Activated naive CD4-positive, alpha-beta T cell treated with anti-CD3 and anti-CD28 coated beads for 36 hours (primary cell): ENCODE data around the gene PRKCE. TPM values are rescaled to one million over a fixed set of nuclear protein-coding genes. Genes with fewer than 3 reads are reported as not detected.

Source experiments
- CTCF ChIA-PET: fragments of 350-600 bp; sonication (Branson Sonifier 250); formaldehyde crosslinking; loops from one replicate; lab custom pipeline; 2021; ENCODE audit warnings: antibody characterized with exemption; lab: Charles Lee
- DNase-seq: peaks from one replicate; pipeline ENCODE4 v3.0.0-alpha.2; 2020
- H3K27ac Mint-ChIP-seq: one replicate; pipeline ENCODE4 v1.8.0; 2021; ENCODE audit warnings: mild to moderate bottlenecking, mixed read lengths
- H3K27me3 Mint-ChIP-seq: one replicate; pipeline ENCODE4 v1.8.0; 2021; ENCODE audit warnings: low read depth, mixed read lengths
- H3K36me3 Mint-ChIP-seq: one replicate; pipeline ENCODE4 v1.8.0; 2021; ENCODE audit warnings: low read depth, mixed read lengths
- H3K4me1 Mint-ChIP-seq: one replicate; pipeline ENCODE4 v1.8.0; 2021; ENCODE audit warnings: low read depth, mixed read lengths
- H3K4me3 Mint-ChIP-seq: one replicate; pipeline ENCODE4 v1.8.0; 2021; ENCODE audit warnings: mild to moderate bottlenecking, moderate library complexity, mixed read lengths
- H3K9me3 Mint-ChIP-seq: one replicate; pipeline ENCODE4 v1.8.0; 2021; ENCODE audit warnings: mixed read lengths
- intact Hi-C: fragments of 100-400 bp; cut with micrococcal nuclease; formaldehyde crosslinking; loops from one replicate; pipeline ENCODE4 v1.15.1; 2023
- total RNA-seq, 2 experiments: library from RNA; stranded (reverse); gene quantifications; one replicate each; pipeline ENCODE4 v1.2.3, GENCODE V29; 2021

PRKCE gene
- total RNA-seq, 2 experiments from 2014 or later, result 9.4 to 10.6 TPM

- H3K27me3 Mint-ChIP-seq, result no peaks in the 10 kb centered on the region
- H3K36me3 Mint-ChIP-seq, result no peaks in the 10 kb centered on the region
- CTCF ChIA-PET, result interaction anchor here (0.8 kb wide), 1 partner anchor 1302 kb away, joined by 3 read pairs; no protein-coding TSS in a partner anchor
- H3K4me3 Mint-ChIP-seq, result no peak overlapping the region
- no peak for DNase-seq
- no peak overlapping the region for H3K27ac Mint-ChIP-seq
- intact Hi-C loops, result no loop called here
- H3K9me3 Mint-ChIP-seq, result no peaks in the 10 kb centered on the region
- no peaks in the 10 kb centered on the region for H3K4me1 Mint-ChIP-seq
Observed at GRCh38 chr2:46119453-46119852, 468.0 kb downstream of the PRKCE start.

GRCh38 chr2:46120792-46121555 is 469.5 kb downstream of the PRKCE start:
- Mint-ChIP-seq H3K27ac (no peak overlapping the region), H3K4me1 (no peaks in the 10 kb centered on the region), H3K4me3 (no peak overlapping the region), H3K36me3 (no peaks in the 10 kb centered on the region), H3K27me3 (no peaks in the 10 kb centered on the region), H3K9me3 (no peaks in the 10 kb centered on the region)
- CTCF ChIA-PET, result no interaction called here
- no peak for DNase-seq
- intact Hi-C loops, result no loop called here

GRCh38 chr2:46122318-46122976 is 471.0 kb downstream of the PRKCE start:
- intact Hi-C loops, result no loop called here
- Mint-ChIP-seq H3K4me1 (no peaks in the 10 kb centered on the region), H3K9me3 (no peaks in the 10 kb centered on the region), H3K27ac (no peak overlapping the region), H3K36me3 (no peaks in the 10 kb centered on the region), H3K27me3 (no peaks in the 10 kb centered on the region), H3K4me3 (no peak overlapping the region)
- DNase-seq, result no peak
- CTCF ChIA-PET, result interaction anchor here (0.6 kb wide), 1 partner anchor 544 kb away, joined by 3 read pairs; no protein-coding TSS in a partner anchor

GRCh38 chr2:46123013-46123412 is 471.5 kb downstream of the PRKCE start:
- intact Hi-C loops, result no loop called here
- DNase-seq, result no peak
- Mint-ChIP-seq H3K4me3 (no peak overlapping the region), H3K4me1 (no peaks in the 10 kb centered on the region), H3K27ac (no peak overlapping the region), H3K9me3 (no peaks in the 10 kb centered on the region), H3K27me3 (no peaks in the 10 kb centered on the region), H3K36me3 (no peaks in the 10 kb centered on the region)
- CTCF ChIA-PET, result interaction anchor here (0.6 kb wide), 1 partner anchor 544 kb away, joined by 3 read pairs; no protein-coding TSS in a partner anchor

- intact Hi-C loops, result no loop called here
- Mint-ChIP-seq H3K9me3 (no peaks in the 10 kb centered on the region), H3K4me3 (no peak overlapping the region), H3K27ac (no peak overlapping the region), H3K4me1 (no peaks in the 10 kb centered on the region), H3K36me3 (no peaks in the 10 kb centered on the region), H3K27me3 (no peaks in the 10 kb centered on the region)
- DNase-seq, result no peak
- CTCF ChIA-PET, result no interaction called here
Observed at GRCh38 chr2:46125798-46126197, 474.3 kb downstream of the PRKCE start.

- Mint-ChIP-seq H3K27ac (no peak overlapping the region), H3K9me3 (no peaks in the 10 kb centered on the region), H3K4me3 (no peak overlapping the region), H3K36me3 (no peaks in the 10 kb centered on the region), H3K27me3 (no peaks in the 10 kb centered on the region), H3K4me1 (no peaks in the 10 kb centered on the region)
- no peak for DNase-seq
- intact Hi-C loops, result no loop called here
- CTCF ChIA-PET, result interaction anchor here (0.6 kb wide), 1 partner anchor 305 kb away, joined by 3 read pairs; no protein-coding TSS in a partner anchor
Observed at GRCh38 chr2:46126571-46126970, 475.1 kb downstream of the PRKCE start.

GRCh38 chr2:46127176-46127575 is 475.7 kb downstream of the PRKCE start:
- no peak for DNase-seq
- no peaks in the 10 kb centered on the region for H3K27me3 Mint-ChIP-seq
- H3K9me3 Mint-ChIP-seq, result no peaks in the 10 kb centered on the region
- H3K27ac Mint-ChIP-seq, result no peak overlapping the region
- H3K4me3 Mint-ChIP-seq, result no peak overlapping the region
- intact Hi-C loops, result no loop called here
- no peaks in the 10 kb centered on the region for H3K36me3 Mint-ChIP-seq
- CTCF ChIA-PET, result no interaction called here
- no peaks in the 10 kb centered on the region for H3K4me1 Mint-ChIP-seq

- Mint-ChIP-seq H3K9me3 (no peaks in the 10 kb centered on the region), H3K27me3 (no peaks in the 10 kb centered on the region), H3K4me3 (no peak overlapping the region), H3K27ac (no peak overlapping the region), H3K4me1 (no peaks in the 10 kb centered on the region), H3K36me3 (no peaks in the 10 kb centered on the region)
- CTCF ChIA-PET, result no interaction called here
- intact Hi-C loops, result no loop called here
- no peak for DNase-seq
Observed at GRCh38 chr2:46130511-46130910, 479.0 kb downstream of the PRKCE start.

- no peaks in the 10 kb centered on the region for H3K4me1 Mint-ChIP-seq
- CTCF ChIA-PET, result no interaction called here
- no peaks in the 10 kb centered on the region for H3K36me3 Mint-ChIP-seq
- no peak overlapping the region for H3K4me3 Mint-ChIP-seq
- H3K27me3 Mint-ChIP-seq, result no peaks in the 10 kb centered on the region
- H3K27ac Mint-ChIP-seq, result no peak overlapping the region
- DNase-seq, result no peak
- intact Hi-C loops, result no loop called here
- no peaks in the 10 kb centered on the region for H3K9me3 Mint-ChIP-seq
Observed at GRCh38 chr2:46132996-46133395, 481.5 kb downstream of the PRKCE start.

GRCh38 chr2:46134531-46135227 is 483.2 kb downstream of the PRKCE start:
- no peaks in the 10 kb centered on the region for H3K9me3 Mint-ChIP-seq
- H3K4me1 Mint-ChIP-seq, result no peaks in the 10 kb centered on the region

GRCh38 chr2:46135228-46135855 is 483.9 kb downstream of the PRKCE start:
- no peak for DNase-seq
- H3K9me3 Mint-ChIP-seq, result no peaks in the 10 kb centered on the region
- no peaks in the 10 kb centered on the region for H3K4me1 Mint-ChIP-seq
- H3K27me3 Mint-ChIP-seq, result no peaks in the 10 kb centered on the region
- no peak overlapping the region for H3K4me3 Mint-ChIP-seq
- no peak overlapping the region for H3K27ac Mint-ChIP-seq
- CTCF ChIA-PET, result no interaction called here
- intact Hi-C loops, result no loop called here
- H3K36me3 Mint-ChIP-seq, result no peaks in the 10 kb centered on the region

More at GRCh38 chr2:46134531-46135227, 483.2 kb downstream of the PRKCE start:
- intact Hi-C loops, result no loop called here
- Mint-ChIP-seq H3K27ac (no peak overlapping the region), H3K27me3 (no peaks in the 10 kb centered on the region), H3K36me3 (no peaks in the 10 kb centered on the region), H3K4me3 (no peak overlapping the region)
- DNase-seq, result no peak
- CTCF ChIA-PET, result no interaction called here

- intact Hi-C loops, result no loop called here
- Mint-ChIP-seq H3K4me1 (no peaks in the 10 kb centered on the region), H3K27me3 (no peaks in the 10 kb centered on the region), H3K4me3 (no peak overlapping the region), H3K9me3 (no peaks in the 10 kb centered on the region), H3K36me3 (no peaks in the 10 kb centered on the region), H3K27ac (no peak overlapping the region)
- CTCF ChIA-PET, result no interaction called here
- no peak for DNase-seq
Observed at GRCh38 chr2:46135958-46136357, 484.5 kb downstream of the PRKCE start.
